GM19468 (cell line): ENCODE data around the gene PRR22.
"Not testable (repeated sequence)": the region's sequence is repeated elsewhere in the genome, so short reads cannot be mapped to it uniquely, and the experiment has no call there.

ENCODE experiments used
- ATAC-seq: cut with Tn5 transposase; IDR thresholded peaks from one replicate; pipeline ENCODE4 v1.9.1; 2021; ENCODE audit warnings: mild to moderate bottlenecking, moderate library complexity, moderate number of reproducible peaks; ENCODE audit not compliant: unreplicated experiment; ENCODE audit errors: extremely low read depth

PRR22 gene

GRCh38 chr19:5767949-5768348, 16.6 kb downstream of the PRR22 start:
- no peak for ATAC-seq

DNA sequence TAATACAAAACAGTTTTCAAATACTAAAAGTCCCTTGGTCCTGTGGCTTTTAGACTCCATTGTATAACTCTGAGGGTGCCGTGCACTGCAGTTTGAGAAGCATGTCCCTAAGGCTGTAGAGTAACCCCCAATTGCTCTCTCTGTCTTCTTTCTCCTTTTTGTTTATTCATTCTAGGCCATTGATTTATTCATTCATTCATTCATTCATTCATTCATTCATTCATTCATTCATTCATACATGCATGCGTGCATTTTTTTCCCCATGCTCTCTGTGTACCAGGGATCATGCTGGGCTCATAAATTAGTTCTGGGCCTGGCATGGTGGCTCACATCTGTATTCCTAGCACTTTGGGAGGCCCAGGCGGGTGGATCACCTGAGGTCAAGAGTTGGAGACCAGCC, 19.3 kb downstream of the PRR22 start:
- ATAC-seq, result no peak

DNA sequence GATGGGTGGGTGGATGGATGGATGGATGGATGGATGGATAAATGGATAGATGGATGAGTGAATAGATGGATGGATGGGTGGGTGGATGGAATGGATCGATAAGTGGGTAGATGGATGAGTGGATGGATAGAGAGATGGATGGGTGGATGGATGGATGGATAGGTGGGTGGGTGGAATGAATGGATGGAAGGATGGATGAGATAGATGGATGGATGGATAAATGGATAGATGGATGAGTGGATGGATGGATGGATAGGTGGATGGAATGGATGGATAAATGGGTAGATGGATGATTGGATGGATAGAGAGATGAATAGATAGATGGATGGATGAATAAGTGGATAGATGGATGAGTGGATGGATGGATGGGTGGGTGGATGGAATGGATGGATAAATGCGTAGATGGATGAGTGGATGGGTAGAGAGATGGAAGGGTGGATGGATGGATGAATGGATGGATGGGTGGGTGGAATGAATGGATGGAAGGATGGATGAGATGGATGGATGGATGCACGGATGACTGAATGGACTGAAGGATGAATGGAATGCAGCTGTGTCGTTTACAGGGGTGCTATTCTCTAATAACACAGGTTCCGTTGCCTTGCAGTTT, 21.8 kb downstream of the PRR22 start:
- ATAC-seq, result no peak

DNA sequence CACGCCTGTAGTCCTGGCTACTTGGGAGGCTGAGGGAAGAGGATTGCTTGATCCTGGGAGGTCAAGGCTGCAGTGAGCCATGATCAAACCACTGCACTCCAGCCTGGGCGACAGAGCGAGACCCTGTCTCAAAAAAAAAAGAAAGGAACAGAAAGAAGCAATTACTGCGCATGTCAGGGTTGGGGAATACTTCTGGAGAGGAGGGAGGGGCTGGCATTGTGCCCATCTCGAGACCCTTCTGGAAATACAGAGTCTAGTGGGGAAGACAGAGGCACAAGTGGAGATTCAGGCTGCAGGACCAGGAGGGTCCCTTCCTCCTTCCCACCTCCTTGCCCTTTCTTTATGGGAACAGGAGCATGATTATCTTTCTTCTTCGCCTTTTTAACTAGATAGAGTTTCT, 30.8 kb downstream of the PRR22 start:
- ATAC-seq, result no peak

DNA sequence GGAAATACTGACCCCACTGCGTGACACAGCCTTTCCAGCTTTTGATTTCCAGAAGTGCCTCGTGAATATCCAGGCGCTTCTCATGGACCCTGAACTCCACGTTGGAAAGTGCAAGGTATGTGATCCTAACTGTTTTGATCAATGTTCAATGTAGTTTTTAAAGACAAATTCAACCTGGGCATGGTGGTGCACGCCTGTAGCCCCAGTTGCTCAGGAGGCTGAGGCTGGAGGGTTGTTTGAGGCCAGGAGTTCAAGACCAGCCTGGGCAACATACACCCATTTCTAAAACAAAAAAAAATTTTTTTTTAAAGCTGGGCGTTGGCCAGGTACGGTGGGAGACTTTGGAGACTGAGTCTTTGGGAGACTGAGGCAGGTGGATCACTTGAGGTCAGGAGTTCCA, 32.8 kb downstream of the PRR22 start:
- ATAC-seq, result no peak

DNA sequence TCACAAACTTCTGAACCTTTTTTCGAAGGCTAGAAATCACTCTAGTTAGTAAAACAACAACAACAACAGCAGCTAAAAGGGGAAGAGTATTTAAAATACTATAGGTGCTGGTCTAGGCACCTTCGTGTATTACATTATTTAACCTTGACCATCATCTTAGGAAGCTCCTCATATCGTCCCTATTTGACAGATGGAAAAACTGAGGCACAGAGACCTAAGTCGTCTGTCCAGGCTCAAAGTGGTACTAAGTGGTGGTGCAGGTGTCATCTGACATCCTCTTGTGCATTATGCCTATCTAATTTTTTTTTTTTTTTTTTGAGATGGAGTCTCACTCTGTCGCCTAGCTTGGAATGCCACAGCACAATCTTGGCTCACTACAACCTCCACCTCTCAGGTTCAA, 35.0 kb downstream of the PRR22 start:
- ATAC-seq, result no peak

DNA sequence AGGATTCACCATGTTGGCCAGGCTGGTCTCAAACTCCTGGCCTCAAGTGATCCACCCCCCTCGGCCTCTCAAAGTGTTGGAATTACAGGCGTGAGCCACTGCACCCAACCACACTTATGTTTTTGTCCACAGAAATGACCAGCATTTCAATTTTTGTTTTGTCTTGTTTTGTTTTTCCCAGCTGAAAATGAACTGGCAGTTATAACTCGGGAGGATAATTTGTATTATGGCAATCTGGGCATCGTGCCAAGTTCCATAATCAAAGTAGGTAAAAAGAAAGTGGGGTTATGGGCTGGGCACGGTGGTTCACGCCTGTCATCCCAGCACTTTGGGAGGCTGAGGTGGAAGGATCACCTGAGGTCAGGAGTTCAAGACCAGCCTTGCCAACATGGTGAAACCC, 35.6 kb downstream of the PRR22 start:
- not testable (repeated sequence) for ATAC-seq

GRCh38 chr19:5744999-5745398, 39.5 kb downstream of the PRR22 start:
- ATAC-seq, result not testable (repeated sequence)

GRCh38 chr19:5743630-5744029, 40.9 kb downstream of the PRR22 start:
- no peak for ATAC-seq

DNA sequence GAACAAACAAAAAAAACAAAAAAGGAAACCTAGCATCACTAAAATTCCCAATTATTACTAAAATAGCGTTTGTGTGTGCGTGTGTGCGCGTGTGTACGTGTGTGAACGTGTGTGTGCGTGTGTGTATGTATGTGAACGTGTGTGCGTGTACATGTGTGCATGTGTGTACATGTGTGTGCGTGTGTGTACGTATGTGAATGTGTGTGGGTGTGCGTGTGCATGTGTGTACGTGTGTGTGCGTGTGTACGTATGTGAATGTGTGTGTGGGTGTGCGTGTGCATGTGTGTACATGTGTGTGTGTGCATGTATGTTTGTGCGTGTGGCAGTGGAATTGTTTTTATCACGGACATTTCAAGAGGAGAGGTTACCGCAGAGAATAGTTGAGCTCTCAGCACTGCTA, 42.5 kb downstream of the PRR22 start:
- ATAC-seq, result no peak

DNA sequence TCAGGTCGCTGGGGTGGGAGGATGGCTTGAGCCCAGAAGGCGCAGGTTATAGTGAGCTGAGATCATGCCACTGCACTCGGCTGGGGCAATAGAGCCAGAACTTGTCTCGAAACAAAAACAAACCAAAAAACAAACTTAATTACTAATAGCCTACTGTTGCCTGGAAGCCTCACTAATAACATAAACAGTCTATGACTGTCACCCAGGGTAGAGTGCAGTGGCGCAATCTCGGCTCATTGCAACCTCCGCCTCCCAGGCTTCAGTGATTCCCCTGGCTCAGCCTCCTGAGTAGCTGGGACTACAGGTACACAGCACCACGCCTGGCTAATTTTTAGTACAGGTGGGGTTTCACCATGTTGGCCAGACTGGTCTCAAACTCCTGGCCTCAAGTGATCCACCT, 46.1 kb downstream of the PRR22 start:
- ATAC-seq, result no peak

GRCh38 chr19:5733172-5733571, 51.4 kb downstream of the PRR22 start:
- ATAC-seq, result not testable (repeated sequence)
